ENCODE measurements around the gene RAB11FIP4. TPM values are rescaled to one million over a fixed set of nuclear protein-coding genes. Genes with fewer than 3 reads are reported as not detected.

Gene RAB11FIP4
- total RNA-seq, 1 donor from 2014 or later = 48.1 TPM

GRCh38 chr17:31556969-31557645 is 165.6 kb downstream of the RAB11FIP4 start:
- no peak for FAIRE-seq

GRCh38 chr17:31558748-31559583 is 167.5 kb downstream of the RAB11FIP4 start:
- peak; percentile 86 to 90 for DNase-seq (ENCODE audit: low spot score in 2 of 2)
- no peak for FAIRE-seq

More at GRCh38 chr17:31556969-31557645, 165.6 kb downstream of the RAB11FIP4 start:
- no peak for DNase-seq (ENCODE audit: low spot score in 2 of 2)

- DNase-seq (ENCODE audit: low spot score in 2 of 2) = no peak
Observed at GRCh38 chr17:31559584-31560501, 168.4 kb downstream of the RAB11FIP4 start.

GRCh38 chr17:31560616-31561235 is 169.3 kb downstream of the RAB11FIP4 start:
- DNase-seq (ENCODE audit: low spot score in 2 of 2) = no peak

More at GRCh38 chr17:31559584-31560501, 168.4 kb downstream of the RAB11FIP4 start:
- no peak for FAIRE-seq

GRCh38 chr17:31561469-31562375 is 170.2 kb downstream of the RAB11FIP4 start:
- DNase-seq (ENCODE audit: low spot score in 2 of 2) (no peak), FAIRE-seq (no peak)

More at GRCh38 chr17:31560616-31561235, 169.3 kb downstream of the RAB11FIP4 start:
- FAIRE-seq = no peak

GRCh38 chr17:31562376-31562840 is 170.9 kb downstream of the RAB11FIP4 start:
- FAIRE-seq (no peak), DNase-seq (ENCODE audit: low spot score in 2 of 2) (no peak)

GRCh38 chr17:31564291-31564690 is 172.8 kb downstream of the RAB11FIP4 start:
- DNase-seq (ENCODE audit: low spot score in 2 of 2) = no peak
- FAIRE-seq = no peak

GRCh38 chr17:31564883-31565301 is 173.4 kb downstream of the RAB11FIP4 start:
- DNase-seq (ENCODE audit: low spot score in 2 of 2) (no peak), FAIRE-seq (no peak)

- DNase-seq (ENCODE audit: low spot score in 2 of 2) (no peak), FAIRE-seq (no peak)
Observed at GRCh38 chr17:31565652-31566051, 174.2 kb downstream of the RAB11FIP4 start.

GRCh38 chr17:31566247-31566991 is 174.9 kb downstream of the RAB11FIP4 start:
- DNase-seq (ENCODE audit: low spot score in 2 of 2) (no peak), FAIRE-seq (no peak)

GRCh38 chr17:31566992-31567373 is 175.5 kb downstream of the RAB11FIP4 start:
- DNase-seq (ENCODE audit: low spot score in 2 of 2) (no peak), FAIRE-seq (no peak)

- DNase-seq (ENCODE audit: low spot score in 2 of 2) (no peak), FAIRE-seq (no peak)
Observed at GRCh38 chr17:31568121-31568520, 176.6 kb downstream of the RAB11FIP4 start.

- no peak for DNase-seq (ENCODE audit: low spot score in 2 of 2)
- no peak for FAIRE-seq
Observed at GRCh38 chr17:31568539-31568938, 177.1 kb downstream of the RAB11FIP4 start.

- FAIRE-seq = no peak
Observed at GRCh38 chr17:31570231-31570630, 178.8 kb downstream of the RAB11FIP4 start.

GRCh38 chr17:31570951-31571892 is 179.7 kb downstream of the RAB11FIP4 start:
- FAIRE-seq = no peak

More at GRCh38 chr17:31570231-31570630, 178.8 kb downstream of the RAB11FIP4 start:
- DNase-seq (ENCODE audit: low spot score in 2 of 2) = no peak

GRCh38 chr17:31572341-31572740 is 180.9 kb downstream of the RAB11FIP4 start:
- DNase-seq (ENCODE audit: low spot score in 2 of 2) (no peak), FAIRE-seq (no peak)

More at GRCh38 chr17:31570951-31571892, 179.7 kb downstream of the RAB11FIP4 start:
- no peak for DNase-seq (ENCODE audit: low spot score in 2 of 2)

- FAIRE-seq = no peak
- no peak for DNase-seq (ENCODE audit: low spot score in 2 of 2)
Observed at GRCh38 chr17:31573047-31573446, 181.6 kb downstream of the RAB11FIP4 start.
